Right renal cortex interstitium (tissue), 3 donors: ENCODE measurements around the gene CACTIN. TPM values are rescaled to one million over a fixed set of nuclear protein-coding genes. Genes with fewer than 3 reads are reported as not detected.
A peak's percentile ranks its signal among the peaks of the same experiment; 100 is the strongest.
"Not testable (repeated sequence)": the region's sequence is repeated elsewhere in the genome, so short reads cannot be mapped to it uniquely, and the experiment has no call there.

Experiments
- DNase-seq, 3 donors: peaks; one replicate each; pipeline ENCODE4 v3.0.0-alpha.2; 2013; ENCODE audit warnings: low read depth in 3 of 3, low spot score in 2 of 3
- polyA plus RNA-seq, 3 donors: library from polyadenylated mRNA; unstranded; fragments of 120-200 nt; gene quantifications; one replicate each; pipeline ENCODE4 v1.2.1, GENCODE V29; 2013; ENCODE audit not compliant: insufficient read length in 3 of 3

CACTIN gene
- polyA plus RNA-seq: 10 to 100 TPM; 17.8 to 19.3 (median 18.6) TPM

DNA sequence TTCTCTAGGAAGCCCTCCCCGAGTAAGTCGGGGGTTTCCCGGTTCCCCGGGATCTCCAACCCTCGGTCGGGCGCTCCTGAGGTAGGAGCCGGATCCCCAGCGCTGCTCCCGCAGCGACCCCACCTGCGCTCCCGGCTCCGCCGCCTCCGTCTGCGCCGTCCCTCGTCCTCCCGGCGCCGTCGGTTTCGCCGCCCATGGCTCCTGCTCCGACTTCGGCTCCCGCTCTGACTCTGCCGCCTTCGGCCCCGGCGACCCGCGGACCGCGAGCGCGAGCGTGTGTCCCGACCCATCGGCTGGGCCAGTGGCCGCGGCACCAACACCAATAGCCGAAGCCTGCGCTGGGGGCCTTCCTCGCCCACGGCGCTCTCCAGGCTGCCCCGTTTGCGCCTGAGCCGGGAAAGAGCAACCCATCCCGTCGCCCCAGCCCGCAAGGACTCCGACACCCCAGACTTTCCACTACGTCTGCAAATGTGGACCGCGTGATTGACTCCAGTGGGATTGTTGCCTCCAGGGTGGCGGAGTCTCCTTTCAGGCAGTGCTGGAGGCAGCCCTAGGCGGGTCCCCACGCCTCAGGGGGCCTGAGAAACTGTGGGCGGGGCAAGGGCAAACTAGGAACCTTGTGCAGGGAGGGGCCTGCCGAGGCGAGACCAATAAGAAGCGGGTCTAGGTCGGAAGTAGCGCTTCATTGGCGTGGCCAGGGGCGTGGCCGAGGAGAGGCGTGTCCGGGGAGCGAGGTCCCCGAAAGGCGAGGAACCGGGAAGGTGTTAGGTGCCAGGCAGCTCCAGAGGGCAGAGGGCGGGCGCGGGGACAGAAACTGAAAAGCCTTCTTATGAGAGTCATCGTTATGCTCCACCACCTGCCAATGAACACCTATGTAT is at the start of gene CACTIN:
Gene CACTIN (minus strand): TSS at position 318 of the 878 bp plus-strand sequence. CDS start 28 bp downstream, at position 290.
- peak; percentile 93 to 94 (median 94) for DNase-seq

DNA sequence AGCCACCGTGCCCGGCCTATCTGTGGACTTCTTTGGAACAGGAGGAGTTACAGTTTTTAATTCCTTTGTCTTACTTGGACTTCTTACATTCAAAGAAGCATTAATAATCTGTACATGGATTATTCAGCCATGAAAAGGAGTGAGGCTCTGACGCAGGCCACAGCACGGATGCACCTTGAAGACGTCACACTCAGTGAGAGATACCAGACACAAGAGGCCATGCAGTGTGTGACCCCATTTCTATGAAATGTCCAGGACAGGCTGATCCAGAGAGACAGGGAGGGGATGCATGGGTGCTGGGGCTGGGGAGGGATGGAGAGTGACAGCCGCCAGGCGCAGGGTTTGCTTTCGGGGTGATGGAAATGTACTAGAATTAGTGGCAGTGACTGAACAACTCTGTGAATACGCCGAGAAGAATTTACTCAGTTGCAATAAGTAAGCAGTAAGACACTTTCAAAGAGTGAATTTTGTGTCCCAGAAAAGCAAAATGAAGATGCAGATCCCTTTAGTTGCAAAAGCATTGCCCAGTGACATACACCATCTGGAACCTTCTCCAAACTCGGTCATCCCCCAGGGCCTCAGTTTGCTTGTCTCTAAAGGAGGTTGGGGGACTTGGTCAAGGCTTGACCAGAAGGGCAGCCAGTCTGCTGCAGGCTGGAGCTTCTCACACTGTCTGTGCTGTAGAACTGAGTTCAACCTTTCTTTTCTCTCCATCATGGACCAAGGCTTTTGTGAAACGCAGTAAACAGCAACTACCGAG is 48.4 kb upstream of the CACTIN start:
- DNase-seq: no peak

DNA sequence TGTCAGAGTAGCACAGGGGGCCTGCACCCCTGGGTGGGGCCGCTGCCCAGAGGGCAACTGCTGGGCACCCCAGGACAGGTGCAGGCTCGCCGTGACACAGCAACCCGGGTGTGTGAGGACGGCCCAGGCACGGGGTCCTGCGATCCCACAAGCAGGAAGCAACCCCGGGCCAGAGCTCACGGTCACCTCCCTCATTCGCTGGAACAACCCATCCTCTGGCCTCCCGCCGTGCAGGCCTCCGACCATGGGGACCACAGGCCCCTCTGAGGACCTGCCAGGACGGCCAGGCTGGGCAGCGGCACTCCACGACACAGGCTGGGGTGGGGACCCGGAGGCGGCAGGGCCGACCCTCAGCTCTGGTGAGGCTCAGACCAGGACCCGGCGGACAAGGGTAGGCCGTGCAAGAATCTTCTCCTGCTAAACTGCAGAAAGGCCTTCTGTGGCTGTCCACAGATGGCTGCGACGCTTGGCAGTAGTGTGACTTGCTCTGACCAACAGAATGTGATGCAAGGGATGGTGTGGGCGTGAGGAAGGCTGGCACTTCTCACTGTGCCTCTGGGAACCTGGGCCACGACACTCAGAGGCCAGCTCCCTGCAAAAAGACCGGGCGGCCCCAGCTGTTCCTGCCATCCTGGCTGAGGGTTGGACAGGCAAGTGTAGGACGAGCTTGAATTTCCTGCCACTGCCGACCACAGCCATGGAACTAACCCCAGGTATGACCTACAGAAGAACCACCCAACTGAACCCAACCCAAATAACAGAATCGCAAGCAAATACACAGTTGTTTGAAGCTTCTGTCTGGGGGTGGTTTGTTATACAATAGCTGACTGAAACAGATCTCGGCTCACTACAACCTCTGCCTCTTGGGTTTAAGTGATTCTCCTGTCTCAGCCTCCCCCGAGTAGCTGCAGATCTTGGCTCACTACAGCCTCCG is 47.2 kb upstream of the CACTIN start:
- DNase-seq: no peak

DNA sequence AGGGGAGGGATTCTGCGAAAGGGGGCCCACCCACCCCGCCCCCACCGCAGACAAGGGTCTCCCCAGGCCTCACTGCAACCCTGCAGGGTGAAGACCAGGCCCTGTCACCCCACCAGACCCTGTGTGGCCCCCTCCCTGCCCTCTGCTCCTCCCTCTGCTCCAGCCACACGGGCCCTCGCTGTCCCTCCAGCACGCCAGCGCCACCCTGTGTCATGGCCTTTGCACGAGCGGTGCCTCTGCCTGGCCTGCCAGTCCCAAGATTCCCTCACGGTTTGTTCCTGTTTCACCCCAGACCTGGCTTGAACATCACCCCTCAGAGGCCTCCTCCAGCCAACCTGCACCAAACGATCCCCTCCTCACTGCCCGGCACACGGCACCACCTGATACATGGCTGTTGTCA is 46.4 kb upstream of the CACTIN start:
- no peak for DNase-seq

DNA sequence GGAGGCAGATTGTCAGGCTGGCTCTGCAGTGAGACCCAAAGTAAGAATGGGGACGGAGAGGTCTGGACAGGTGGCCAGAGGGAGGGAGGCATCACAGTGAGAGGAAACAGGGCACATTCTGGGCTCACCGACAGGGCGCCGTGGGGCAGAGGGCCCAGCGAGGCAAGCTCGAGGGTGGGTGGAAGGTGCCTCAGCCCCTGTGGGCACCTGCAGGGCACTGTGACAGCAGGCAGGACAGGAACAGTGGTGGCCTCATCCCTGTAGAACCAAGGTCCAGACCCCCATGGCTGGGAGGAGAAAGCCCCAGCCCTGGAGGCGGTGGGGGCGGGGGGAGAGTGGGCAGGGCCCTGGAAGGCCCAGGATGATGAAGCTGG is 46.0 kb upstream of the CACTIN start:
- no peak for DNase-seq

DNA sequence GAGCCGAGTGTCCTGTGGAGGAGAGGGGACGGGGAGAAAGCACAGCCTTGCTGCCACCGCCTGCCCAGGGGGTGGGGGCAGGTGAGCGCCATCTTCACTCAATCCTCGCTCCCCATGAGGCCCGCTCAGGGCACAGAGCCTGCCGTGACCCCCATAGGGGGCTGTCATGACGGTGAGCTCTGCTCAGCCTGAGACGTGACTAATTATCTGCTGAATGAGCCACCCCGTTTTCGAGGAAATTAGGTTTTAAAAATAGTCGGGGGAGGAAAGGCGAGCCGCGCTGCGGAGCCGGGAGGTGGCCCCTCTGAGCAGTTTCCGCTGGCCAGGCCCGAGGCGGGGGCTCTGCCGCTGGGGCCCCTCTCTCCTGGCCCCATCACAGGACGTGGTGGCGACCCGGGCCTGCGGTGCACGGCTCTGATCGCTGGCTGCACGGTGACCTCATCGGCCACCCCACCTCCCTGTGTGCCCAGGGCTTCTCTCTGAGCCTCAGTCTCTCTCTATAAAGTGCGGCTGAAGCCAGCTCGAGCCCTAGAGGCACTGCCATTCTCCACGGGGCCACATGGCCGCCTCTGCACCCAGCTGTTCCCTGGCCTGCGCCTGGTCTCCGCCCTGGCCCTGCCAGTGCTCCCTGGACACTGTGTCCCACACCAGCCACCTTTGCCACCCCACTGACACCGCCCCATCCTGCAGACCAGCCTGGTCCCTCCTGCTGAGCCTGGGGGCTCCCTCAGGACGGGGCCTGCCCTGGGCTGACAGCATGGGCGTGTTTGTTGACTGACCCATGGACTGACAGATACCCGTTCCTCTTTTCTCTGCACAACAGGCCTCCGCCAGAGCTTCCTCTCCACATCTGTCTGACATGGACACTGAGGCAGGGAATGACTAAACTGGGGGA is 45.3 kb upstream of the CACTIN start:
- no peak for DNase-seq

DNA sequence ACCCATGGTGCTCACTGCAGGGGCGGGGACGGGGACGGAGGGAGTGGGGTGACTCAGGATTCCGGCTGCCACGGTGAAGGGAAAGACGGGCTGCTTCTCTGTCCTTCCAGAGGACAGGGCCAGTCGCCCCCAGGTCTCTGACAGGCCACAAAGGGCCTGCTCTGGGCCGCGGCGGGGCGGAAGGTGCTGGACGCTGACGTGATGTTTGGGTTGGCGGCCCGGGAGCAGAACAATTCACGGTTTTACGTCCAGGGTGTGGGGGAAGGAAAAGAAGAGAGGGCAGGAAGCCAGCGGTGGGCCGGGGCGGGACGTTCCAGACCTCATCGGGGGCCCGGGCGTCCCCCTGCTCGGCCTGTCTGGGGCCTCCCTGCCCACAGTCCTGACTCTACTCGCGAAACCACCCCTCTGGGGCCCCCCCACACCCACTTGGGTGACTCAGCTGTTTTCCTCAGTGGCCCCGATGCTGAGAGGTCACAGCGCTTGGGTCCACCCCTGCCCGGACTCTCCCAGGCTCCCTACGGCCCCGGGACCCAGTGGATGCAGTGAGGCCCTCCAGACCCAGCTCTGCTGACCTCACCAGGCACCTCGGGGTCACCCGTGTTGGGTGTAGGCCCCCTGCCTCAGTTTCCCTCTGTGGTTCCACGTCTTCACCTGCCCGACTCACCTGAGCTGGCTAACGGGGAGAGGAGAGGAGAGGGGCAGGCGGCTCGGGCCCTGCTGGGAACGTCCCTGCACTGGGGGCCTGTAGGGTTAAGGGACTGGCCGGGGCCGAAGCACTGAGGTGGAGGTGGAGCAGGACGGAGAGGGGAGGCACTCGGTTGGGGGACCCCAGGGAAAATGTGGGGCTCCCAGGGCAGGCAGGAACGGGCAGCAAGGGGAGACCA is 44.4 kb upstream of the CACTIN start:
- no peak for DNase-seq

DNA sequence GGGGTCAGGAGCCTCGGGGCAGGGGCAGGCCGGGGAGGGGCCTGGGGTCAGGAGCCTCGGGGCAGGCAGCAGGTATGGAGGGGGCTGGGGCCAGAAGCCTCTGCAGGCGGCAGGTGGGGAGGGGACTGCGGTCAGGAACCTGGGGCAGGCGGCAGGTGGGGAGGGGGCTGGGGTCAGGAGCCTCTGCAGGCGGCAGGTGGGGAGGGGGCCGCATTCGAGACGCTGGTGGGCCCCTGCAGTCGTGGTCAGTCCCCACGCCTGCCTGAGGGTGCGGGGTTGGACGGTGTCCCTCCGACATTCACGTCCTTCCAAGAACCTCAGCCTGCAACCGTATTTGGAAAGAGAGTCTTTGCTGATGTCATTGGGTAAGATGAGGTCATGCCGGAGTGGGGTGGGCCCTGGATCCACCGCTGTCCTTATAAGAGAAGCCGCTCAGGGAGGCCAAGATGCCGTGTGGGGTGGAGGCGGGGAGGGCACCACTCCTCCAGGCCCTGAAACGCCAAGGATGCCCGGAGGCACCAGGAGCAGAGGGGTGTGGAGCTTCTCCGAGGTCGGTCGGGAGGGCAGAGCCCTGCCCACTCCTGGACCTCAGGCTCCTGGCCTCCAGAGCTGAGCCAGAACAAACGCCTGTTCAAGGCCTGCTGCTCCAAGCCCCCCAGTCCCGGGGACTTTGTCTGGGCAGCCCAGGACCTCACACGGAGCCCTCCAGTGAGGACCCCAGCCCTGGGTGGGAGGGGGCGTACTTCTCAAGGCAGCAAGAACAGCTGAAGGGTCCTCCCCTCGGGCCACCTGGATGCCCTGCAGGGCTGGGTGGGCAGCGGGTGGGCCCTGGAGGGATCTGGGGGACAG is 43.6 kb upstream of the CACTIN start:
- DNase-seq: no peak

DNA sequence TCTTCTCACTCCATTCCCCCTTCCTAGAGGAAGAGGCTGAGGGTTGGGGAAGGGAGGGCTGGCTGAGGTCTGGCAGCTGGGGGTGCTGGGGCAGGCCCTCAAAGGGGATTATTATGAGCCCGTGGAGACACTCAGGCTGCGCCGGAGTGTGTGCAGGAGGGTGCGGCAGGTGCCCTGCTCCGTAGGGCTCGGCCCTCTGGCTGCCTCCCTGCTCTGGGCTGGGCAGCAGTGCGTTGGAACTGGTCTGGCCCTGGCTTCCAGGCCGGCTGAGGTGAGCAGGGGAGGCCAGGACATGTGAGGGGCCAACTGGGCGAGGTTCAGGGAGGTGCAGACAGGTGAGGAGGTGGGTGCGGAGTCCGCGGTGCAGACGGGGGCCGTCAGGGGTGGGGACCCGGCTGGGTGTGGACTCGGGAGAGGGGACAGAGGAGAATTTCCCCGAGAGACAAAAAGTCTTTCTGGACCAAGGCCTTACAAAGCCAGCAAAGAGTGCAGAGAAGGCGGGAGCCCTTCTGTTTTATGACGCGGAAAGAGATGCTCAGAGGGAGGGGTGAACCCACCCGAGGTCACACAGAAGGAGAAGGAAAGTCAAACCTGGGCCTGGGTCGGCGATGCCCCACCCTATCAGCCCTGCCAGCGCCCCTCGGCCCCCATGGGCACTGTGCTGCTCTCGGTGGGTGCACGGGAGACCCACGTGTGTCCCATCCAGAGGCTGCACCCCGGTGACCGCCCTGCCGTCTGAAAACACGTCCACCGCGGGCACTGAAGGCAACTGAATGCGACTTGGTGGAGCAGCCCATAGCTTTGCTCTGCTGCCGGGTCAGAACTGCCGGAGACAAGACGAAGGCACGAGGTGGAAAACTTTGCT is 42.7 kb upstream of the CACTIN start:
- no peak for DNase-seq

DNA sequence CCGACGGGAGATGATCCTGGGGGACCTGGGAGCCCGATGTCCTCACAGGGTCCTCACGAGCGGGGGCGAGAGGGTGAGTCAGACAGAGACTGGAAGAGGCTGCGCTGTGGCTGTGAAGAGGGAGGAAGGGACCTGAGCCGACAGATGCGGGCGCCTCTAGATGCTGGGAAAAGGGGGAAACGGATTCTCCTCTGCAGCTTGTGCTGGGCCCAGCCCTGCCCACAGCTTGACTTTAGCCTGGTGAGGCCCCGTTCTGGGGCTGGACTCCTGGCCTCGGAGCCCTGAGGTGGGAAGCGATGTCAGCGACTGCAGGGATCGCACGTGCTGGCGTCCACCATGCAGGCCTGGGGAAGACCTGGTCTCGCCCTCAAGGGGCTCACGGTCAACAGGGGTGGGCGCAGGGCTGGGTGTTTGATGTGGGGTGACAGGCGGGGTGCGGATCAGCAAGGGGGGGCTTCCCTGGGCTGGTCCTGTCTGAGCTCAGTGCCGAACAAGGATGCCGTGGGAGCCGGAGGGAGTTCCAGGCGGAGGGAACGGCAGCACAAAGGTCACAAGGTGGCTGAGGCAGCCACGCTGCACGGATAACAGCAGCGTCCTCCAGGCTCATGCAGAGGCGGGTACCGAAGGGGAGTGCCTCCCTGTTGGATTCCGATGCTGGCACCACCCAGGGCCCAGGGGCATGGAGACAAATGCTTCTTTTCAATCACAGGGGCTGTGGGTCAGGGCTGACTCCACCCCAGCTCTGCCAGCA is 41.9 kb upstream of the CACTIN start:
- no peak for DNase-seq

DNA sequence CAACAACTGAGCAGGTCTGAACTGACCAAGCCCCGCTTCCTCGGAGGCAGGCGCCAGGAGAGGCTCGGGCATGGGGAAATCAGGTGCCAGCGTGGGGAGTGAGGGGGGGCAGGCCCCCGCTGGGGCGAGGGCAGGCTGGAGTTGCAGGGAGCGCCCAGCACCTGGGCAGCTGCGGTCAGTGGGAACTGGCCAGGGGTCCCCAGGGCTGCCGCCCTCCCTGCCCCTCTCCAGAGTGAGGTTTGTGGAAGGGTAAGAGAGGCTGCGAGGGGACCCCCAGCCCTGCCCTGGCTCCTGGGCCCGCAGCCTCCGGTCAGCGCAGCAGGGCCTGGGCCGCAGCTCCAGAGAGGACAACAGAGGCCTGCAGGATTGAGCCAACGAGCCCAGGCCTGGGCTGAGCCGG is 41.2 kb upstream of the CACTIN start:
- no peak for DNase-seq

DNA sequence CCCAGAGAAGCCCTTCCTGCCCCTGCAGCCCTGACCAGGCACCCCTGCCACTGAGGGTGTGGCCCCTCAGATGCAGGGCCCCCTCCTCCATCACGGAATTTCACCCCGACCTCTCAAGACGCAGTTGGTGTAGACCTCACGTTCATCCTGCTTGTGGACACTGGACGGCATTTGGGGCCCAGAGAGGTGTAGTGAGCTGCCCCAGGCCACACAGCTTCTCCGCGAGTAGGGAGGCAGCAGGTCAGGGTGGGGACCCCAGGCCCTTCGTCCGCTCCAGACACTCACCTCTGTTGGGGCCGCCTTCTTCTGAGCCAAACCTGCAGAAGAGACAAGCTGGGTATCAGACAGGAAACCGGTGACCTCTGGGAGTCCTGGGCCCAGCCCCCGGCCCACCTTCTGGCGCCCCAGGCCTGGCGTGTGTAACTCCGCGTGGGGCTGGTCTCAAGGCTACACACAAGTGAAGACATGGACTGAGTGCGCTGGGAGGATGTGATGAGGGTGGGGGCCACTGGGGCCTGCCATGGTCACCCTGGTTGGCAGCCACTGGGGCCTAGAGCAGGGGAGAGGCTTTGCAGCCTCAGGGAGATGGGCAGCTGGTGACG is 40.5 kb upstream of the CACTIN start:
- DNase-seq: no peak

DNA sequence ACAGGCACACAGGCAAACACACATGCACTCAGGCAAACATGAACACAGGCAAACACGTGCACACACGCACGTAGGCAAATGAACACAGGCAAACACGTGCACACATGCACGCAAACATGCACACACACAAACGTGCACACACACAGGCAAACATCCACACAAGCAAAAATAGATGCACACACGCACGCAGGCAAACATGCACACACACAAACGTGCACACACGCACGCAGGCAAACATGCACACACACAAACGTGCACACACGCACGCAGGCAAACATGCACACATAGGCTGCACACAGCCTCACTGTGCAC is 39.9 kb upstream of the CACTIN start:
- DNase-seq: not testable (repeated sequence)

DNA sequence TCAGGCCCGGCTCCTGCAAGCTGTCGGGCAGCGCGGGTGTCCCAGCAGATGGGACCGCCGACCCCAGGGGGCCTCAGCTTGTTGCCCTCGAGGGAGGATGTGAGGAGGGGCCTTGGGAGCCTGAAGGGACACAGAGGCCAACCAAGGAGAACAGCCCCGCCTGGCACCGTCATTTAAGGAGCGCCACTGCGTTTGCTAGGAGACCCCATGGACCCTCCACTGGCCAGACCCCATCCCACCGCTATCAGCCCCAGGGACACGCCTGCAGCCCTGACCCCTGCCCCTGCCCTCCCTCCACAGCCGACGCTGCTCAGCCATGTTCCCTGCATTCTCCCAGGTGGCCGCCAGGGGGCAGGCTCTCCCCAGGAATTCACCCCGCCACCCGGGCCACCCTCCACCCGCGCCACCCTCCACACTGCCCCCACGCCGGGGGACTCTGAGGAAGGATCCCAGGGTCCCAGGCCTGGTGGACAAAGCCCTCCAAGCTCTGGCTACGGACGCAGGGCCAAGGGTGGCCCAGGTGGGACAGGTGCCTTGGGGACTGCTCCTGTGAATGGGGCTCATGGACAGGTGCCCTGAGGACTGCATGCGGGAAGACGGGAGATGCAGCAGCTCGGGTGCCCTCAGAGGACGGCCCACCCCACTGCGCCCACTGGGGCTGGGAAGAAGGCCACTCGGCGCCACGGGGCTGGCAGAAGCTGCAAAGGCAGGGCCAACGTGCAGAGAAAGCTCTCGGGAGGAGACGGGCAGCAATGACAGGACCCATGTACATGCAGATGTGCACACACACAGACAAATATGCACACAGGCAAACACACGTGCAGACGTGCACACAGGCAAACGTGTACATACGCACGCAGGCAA is 39.3 kb upstream of the CACTIN start:
- no peak for DNase-seq
